ENCODE measurements around the gene HAP1. TPM values are rescaled to one million over a fixed set of nuclear protein-coding genes. Genes with fewer than 3 reads are reported as not detected.

HAP1 gene
- total RNA-seq, 4 donors from 2014 or later = 0.22 TPM; not detected in 3

- H3K9me3 ChIP-seq = no peaks in the 10 kb centered on the region
- no peaks in the 10 kb centered on the region for H3K36me3 ChIP-seq
- in situ Hi-C loops (cut with MboI; ENCODE audit: low sequenced_read_pairs in 4 of 4) = no loop called here
- H3K27ac ChIP-seq = no peak overlapping the region
- TF ChIP-seq POLR2A (IDR thresholded peaks at IDR 0.05) = no peak
- no peak for TF ChIP-seq CTCF (IDR thresholded peaks at IDR 0.05 in 4 of 5, conservative IDR thresholded peaks at IDR 0.05 in 1 of 5)
- no peak for ATAC-seq
- intact Hi-C loops (cut with DNase I; ENCODE audit: low total_unique reads) = no loop called here
- H3K27me3 ChIP-seq = no peaks in the 10 kb centered on the region
- no peaks in the 10 kb centered on the region for H3K4me1 ChIP-seq
- H3K4me3 ChIP-seq = no peak overlapping the region
- no peak for DNase-seq
Measured at GRCh38 chr17:41748275-41748674, 13.8 kb upstream of the HAP1 start.

GRCh38 chr17:41741709-41742108 is 7.3 kb upstream of the HAP1 start:
- Histone ChIP-seq H3K4me1 (peaks cover 3 to 5% of the 10 kb centered on the region in 2 donors), H3K4me3 (no peak overlapping the region), H3K9me3 (no peaks in the 10 kb centered on the region), H3K27me3 (peaks cover 9 to 11% (median 11%) of the 10 kb centered on the region in 3 donors), H3K27ac (no peak overlapping the region), H3K36me3 (no peaks in the 10 kb centered on the region)
- no peak for TF ChIP-seq CTCF (IDR thresholded peaks at IDR 0.05 in 4 of 5, conservative IDR thresholded peaks at IDR 0.05 in 1 of 5)
- no peak for TF ChIP-seq POLR2A (IDR thresholded peaks at IDR 0.05)
- ATAC-seq (no peak), DNase-seq (no peak)
- in situ Hi-C loops (cut with MboI; ENCODE audit: low sequenced_read_pairs in 4 of 4) (no loop called here), intact Hi-C loops (cut with DNase I; ENCODE audit: low total_unique reads) (no loop called here)

DNA sequence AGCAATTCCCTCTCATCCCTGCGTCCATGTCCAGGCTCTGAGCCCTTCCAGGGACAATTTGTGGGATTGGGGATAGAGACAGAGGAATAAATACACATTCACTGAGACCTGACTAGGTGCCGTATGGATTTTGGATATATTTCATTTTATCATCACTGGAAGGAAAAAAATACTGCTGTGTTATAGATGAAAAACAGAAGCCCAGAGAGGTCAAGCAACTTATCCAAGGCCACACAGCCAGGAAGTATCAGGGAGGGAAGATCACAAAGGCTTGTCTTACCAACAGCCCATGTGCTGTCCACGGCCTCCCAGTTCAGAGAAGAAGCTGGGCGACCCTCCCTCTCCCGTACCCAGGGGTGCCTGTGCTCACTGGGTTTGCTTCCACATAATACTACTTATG is 6.1 kb upstream of the HAP1 start:
- intact Hi-C loops (cut with DNase I; ENCODE audit: low total_unique reads) = no loop called here
- no peaks in the 10 kb centered on the region for H3K9me3 ChIP-seq
- no peak for DNase-seq
- H3K4me3 ChIP-seq = no peak overlapping the region
- TF ChIP-seq POLR2A (IDR thresholded peaks at IDR 0.05) (no peak), CTCF (IDR thresholded peaks at IDR 0.05 in 4 of 5, conservative IDR thresholded peaks at IDR 0.05 in 1 of 5) (no peak)
- in situ Hi-C loops (cut with MboI; ENCODE audit: low sequenced_read_pairs in 4 of 4) = no loop called here
- H3K27ac ChIP-seq = no peak overlapping the region
- no peak for ATAC-seq
- peaks cover 3 to 5% of the 10 kb centered on the region in 2 donors for H3K4me1 ChIP-seq
- H3K27me3 ChIP-seq = peaks cover 21 to 23% (median 21%) of the 10 kb centered on the region in 3 donors
- no peaks in the 10 kb centered on the region for H3K36me3 ChIP-seq

DNA sequence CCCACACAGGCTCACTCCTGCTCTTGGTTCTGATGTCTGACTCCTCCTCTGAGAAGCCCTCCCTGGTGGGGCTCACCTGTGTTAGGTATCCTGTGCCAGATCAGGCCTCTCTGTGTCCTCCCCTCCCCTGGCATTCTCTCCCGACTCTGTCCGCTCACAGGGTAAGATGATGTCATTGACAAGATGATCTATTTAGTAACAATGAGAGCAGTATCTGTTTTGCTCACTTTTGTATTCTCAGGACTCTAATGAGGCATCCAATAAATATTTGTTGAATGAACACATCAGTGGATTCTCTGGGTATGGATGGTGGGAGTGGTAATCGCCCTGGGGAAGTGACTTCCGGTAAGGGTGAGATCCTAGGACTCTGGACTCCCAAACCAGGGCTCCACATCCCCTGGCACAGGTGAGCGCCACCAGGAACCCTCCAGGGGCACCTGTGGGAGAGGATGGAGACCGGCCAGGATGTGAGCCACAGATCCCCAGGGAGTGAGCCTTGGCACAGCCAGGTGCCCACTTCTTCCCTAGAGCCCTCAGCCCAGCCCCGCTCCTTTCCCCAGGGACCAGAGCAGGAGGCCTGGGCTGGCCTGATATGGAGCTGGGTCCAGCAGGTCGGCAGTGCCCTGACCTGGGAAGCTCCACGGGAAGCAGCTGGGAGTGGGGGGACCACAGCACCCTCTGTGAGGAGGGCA is 5.4 kb upstream of the HAP1 start:
- no peak overlapping the region for H3K27ac ChIP-seq
- peaks cover 7 to 8% of the 10 kb centered on the region in 2 donors for H3K4me1 ChIP-seq
- in situ Hi-C loops (cut with MboI; ENCODE audit: low sequenced_read_pairs in 4 of 4) (loop anchor here (5.0 kb wide), 1 partner anchor 62 kb away; no protein-coding TSS in a partner anchor), intact Hi-C loops (cut with DNase I; ENCODE audit: low total_unique reads) (loop anchor here (5.0 kb wide), 1 partner anchor 127 kb away; the partner anchor contains the start of gene KLHL11)
- DNase-seq (no peak), ATAC-seq (no peak)
- no peak overlapping the region for H3K4me3 ChIP-seq
- TF ChIP-seq CTCF (IDR thresholded peaks at IDR 0.05 in 4 of 5, conservative IDR thresholded peaks at IDR 0.05 in 1 of 5) (no peak), POLR2A (IDR thresholded peaks at IDR 0.05) (no peak)
- peaks cover 28 to 30% (median 28%) of the 10 kb centered on the region in 3 donors for H3K27me3 ChIP-seq
- H3K9me3 ChIP-seq = no peaks in the 10 kb centered on the region
- H3K36me3 ChIP-seq = no peaks in the 10 kb centered on the region
